ENCODE results near the gene TMEM81.

The TMEM81 gene

GRCh38 chr1:205058853-205059252, 25.4 kb downstream of the TMEM81 start:
- no peak for DNase-seq (ENCODE audit: low read depth)

- DNase-seq (ENCODE audit: low read depth) = no peak
Measured at GRCh38 chr1:205057808-205058575, 26.3 kb downstream of the TMEM81 start.

DNA sequence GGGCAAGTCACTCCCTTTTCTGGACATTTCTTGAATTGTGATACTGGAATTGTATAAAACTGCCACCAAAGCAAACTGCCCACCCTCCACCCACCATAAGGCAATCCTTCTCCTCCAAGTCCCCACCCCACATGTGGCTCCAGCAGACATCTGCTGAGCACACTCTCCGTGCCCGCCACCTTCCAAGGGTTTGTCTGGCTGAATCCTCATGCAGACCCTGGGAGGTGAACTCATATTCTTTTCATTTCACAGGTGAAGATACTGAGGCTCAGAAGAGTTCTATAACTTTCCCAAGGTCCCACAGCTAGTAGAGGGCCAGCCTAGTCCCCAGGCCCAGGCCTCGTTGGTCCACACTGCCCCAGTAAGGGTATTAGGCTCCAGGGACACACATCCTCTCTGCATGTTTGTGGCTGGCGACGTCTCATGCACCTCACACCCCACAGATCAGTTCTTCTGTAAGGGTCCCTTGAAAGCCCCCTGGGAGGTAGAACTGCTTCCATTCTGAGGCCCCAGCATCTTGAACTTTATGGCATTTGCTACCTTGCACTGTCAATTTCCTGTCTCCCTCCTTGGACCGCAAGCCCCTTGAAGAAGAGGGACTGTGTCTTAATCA, 27.2 kb downstream of the TMEM81 start:
- no peak for DNase-seq (ENCODE audit: low read depth)

DNA sequence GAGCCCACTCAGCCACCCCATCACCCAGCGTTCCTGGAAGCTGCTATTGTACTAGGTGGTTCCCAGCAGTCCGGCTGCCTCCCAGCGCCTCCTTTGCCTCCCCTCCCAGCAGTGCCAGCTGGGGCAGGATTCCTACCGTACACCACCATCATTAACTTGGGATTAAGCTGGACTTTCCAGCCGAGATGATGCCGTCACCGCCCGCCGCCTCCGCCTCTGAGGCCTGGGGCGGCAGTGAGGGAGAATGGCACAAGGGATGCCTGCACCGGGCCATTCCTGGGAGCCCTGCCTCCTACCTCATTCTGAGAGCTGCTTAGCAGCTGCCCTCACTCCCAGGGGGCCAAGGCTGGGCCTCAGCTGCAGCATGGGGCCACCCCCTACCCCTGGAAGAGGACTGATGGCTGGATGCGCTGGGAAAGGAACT, 28.1 kb downstream of the TMEM81 start:
- DNase-seq (ENCODE audit: low read depth) = no peak

DNA sequence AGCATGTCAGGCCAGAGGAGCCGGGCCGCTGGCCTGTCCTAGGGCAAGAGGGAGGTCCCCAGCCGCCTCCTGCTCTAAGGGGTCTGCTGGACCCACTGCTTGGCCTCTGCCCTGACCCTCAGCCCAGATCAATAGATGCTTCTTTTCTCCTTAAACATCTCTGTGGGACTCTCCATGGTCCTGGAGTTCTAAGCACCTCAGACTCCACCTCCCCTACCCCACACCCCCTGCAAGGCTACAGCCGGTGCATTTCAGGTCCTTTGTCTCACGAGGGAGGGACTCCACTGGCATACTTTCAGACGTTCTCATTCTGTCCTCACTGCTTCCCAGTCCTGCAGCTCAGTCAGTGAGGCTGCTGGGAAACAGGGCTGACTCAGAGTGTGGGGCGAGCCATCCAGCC, 30.2 kb downstream of the TMEM81 start:
- no peak for DNase-seq (ENCODE audit: low read depth)

GRCh38 chr1:205053296-205053695, 31.0 kb downstream of the TMEM81 start:
- DNase-seq (ENCODE audit: low read depth) = no peak

DNA sequence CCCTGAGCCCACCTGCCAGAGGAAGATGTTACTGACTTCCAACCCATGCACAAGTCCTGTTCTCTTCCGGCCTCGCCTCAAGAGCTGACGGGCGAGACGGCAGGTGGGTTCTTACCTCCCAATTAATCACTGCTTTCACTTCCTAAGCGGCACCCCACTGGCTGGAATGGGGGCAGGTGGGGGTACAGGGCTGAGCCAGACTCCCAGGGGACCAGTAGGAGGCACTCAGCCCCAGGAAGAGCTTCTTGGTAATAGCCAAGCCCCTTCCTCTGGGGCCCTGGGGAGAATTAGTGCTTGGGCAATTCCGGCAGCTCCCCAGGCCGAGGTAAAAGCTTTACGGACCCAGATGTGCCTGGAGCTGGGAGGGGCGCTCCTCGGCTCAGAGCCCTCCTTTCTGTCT, 31.6 kb downstream of the TMEM81 start:
- no peak for DNase-seq (ENCODE audit: low read depth)

DNA sequence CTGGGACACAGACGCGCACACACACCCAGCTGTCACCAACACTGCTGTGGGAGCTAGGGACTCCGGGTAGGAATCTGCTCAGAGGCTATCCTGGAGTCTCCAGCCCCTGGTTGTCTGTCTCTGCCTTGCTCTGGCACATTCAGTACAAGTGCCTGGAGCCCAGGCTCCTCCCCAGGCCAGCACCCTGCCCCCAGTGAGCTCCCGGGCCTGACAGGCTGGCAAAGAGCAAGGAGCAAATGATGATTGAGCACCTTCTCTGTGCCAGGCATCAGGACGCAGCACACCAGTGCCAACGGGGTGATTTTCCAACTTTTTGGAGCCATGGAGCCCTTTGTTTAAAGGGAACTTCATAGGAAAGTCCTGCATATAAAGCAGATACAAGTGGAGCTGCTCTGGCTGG, 34.8 kb downstream of the TMEM81 start:
- no peak for DNase-seq (ENCODE audit: low read depth)

DNA sequence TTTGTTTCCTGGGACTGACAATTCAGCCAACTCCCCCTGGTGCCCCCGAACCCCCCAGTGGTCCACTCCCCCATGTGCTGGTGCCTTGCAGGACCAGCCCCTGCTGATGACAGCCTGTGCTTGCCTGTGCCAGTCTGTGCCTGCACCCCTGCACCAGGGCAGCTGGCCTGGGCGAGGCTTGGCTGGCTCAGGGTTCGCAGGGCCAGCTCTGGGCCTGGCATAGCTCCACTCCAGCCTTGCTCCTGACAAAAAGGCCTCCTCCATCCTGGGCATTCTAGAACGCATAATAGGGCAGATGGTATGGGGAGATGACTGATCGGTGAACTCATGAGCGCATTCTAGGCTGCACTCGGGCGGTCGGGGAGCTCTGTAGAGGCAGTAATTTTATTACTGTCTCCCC, 35.9 kb downstream of the TMEM81 start:
- no peak for DNase-seq (ENCODE audit: low read depth)

GRCh38 chr1:205047764-205048231, 36.5 kb downstream of the TMEM81 start:
- no peak for DNase-seq (ENCODE audit: low read depth)

GRCh38 chr1:205046870-205047269, 37.4 kb downstream of the TMEM81 start:
- no peak for DNase-seq (ENCODE audit: low read depth)

DNA sequence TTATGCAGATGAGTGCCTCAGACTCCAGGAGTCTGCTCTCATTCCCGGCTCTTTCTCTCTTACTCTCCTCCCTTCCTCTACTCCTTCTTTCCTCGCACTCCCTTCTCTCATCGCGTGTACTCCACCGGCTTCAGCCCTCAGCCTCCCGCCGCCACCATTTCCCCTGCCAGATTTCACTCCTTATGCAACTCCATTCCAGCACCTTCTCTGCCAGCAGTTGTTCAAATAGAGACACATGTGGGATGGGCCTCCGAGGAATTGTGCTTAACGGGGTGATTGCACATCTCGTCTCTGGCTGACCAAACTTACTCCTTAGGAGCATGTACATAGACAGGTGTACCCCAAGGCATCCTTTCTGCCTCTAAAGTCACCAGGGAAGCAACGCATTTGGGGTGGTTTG, 39.1 kb downstream of the TMEM81 start:
- no peak for DNase-seq (ENCODE audit: low read depth)

DNA sequence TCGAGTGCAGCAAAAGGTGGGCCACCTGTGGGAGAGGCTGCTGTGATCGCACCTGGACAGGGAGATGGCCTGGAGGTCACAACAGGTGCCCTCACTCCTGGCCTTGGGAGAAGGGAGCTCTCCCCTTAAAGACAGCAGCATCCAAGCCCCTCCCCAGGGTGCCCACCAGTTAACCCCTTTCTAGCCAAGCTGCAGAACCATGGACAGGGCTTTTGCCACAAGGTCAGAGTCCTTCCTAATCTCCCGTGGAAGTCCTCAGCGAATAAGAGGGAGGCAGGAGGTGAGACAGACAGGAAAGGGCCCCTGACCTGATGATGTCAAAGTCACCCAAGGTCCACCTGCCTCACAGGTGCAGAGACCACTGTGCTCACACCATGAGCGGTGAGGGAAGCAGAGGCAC, 39.5 kb downstream of the TMEM81 start:
- DNase-seq (ENCODE audit: low read depth) = no peak

DNA sequence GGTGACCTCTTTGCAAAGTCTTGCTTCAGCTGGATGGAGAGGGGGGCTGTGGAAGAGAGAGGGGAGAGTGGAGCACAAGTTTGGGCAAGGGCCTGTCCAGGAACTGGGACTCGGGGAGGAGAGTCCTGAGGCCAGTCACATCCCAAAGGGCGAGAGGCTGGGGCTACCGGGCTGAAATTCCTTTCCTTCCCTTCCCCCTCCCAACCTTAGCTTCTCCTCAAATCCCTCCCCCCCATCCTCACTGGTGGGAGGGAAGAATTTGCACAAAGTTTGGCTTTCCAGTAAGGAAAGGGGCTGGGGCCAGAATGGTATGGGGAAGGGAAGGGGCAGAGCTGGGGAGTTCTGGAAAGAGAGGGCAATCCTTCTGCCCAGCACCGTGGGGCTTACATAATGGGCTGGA, 40.4 kb downstream of the TMEM81 start:
- no peak for DNase-seq (ENCODE audit: low read depth)

DNA sequence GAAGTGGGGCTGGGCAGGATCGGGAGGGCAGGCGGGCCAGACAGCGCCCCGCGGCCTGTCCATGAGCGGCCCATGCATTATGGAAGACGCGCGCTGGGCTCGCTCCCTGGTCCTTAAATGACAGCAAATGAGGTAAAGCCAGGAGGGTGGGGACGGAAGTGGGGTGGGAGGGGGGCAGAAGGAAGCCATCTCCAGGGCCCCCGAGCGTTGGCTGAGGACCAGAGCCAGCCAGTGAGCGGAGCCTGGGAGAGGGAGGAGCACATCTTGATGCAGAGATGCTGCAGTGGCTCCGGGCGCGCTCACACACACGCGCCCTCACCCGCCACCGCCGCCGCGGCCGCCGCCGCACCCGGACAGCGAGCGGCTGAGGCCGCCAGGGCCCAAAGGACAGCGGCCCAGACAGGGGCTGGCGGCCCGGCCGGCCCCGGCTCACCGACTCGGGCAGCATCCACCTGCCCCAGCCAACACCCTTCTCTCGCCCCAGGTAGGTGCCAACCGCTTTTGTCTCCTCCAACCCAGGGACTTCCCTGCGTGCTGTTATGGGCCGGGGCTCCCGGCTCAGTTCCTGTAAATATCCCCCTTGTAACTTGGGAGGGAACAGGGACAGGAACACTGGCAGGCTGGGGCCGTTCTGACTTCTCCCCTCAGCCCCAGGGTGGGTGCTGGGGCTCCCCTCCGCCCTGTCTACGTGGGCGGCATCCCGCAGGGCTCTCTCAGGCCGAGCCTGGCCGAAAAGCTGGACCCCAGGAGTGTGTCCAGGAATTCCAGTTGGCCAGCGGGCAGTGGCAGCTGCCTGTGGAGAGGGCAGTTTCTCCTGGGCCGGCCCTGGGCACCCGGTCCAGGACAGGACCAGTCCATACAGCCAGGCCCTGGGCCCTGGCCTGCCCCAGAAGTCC, 41.1 kb downstream of the TMEM81 start, which contains the start of gene CNTN2:
Gene CNTN2 (plus strand): TSS at position 302 of the 896 bp plus-strand sequence. CDS start 9,974 bp downstream, outside the sequence.
- DNase-seq (ENCODE audit: low read depth) = no peak

GRCh38 chr1:205041998-205042910, 42.0 kb downstream of the TMEM81 start:
- DNase-seq (ENCODE audit: low read depth) = no peak

DNA sequence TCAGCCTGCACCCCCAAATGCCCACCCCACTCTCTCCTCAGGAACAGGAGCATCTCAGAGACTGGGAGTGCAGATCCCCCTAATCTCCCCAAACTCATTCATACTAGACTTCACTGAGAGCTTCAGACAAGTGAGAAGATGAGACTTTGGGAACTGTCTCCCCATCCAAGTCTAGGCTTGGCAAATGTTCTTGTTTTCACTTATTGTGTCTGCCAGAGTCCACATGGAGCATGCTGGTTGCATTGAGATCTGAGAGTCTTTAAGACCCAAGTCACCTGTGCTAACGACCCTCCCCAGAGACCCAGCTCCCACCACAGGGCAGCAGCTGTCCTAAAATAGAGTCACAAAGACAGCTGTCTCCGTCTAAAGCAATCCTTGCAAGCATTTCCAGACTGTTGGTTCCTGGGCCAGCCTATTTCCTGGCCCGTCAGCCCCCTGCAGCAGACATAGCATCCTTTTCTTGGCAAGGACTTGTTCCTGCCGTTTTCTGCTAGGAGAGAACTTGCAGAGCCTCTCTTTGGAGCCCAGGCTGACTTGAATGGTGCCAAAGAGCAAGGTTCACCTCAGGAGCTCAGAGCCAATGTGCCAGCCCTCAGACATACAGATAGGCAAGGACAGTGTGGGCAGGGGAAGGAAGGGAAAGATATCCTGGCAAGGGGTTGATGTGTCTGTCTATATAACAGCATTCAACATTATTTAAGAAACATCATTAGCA, 43.1 kb downstream of the TMEM81 start:
- no peak for DNase-seq (ENCODE audit: low read depth)

DNA sequence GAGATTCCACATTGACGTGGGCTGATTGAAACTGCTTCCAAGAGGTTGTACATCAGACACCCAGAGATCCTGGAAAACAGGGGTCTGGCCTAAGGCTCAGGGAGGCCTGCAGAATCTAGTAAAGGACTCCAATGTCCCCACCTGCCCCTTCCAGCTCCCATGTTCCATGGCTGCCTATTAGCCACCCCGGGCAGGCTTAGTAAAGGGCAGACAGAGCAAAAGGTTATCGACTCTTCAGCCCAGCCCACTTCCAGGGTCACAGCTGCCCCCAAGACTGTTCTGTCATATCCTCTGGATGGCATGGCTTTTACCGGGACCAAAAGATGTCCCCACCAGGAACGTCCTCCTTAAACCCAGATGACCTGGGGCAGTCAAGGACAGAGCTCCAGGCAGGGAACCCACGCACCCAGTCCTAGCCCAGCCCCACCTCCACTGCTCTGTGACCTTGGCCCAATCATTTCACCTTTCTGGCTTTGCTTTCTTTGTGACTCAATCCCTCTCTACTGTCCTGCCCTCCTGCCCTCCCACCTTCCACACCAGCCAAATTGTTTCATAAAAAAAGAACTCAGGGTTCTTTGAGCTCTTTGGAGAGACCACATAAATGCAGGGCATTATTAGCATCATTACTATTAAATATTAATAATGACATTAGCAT, 46.0 kb downstream of the TMEM81 start:
- DNase-seq (ENCODE audit: low read depth) = no peak

DNA sequence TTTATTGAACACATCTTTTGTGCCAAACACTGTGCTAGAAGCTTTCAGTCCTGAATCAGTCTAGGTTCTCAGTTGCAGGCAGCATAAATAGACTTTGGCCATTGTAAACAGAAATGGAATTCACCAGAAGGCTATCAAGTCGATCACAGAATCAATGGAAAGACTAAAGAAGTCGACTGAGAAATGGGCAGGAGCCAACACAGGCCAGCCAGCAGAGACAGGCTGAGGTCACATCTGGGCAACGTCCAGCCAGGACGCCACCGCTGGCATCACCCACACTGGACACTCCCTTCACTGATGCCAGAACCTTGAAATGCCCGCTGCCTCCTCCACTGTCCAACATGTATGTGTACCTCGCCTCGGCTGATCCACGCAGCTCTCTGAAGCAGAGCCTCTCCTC, 46.7 kb downstream of the TMEM81 start:
- DNase-seq (ENCODE audit: low read depth) = no peak

Measured in non-pigmented ciliary epithelial cell (primary cell).